SK-N-SH treated with all-trans-retinoic acid at 6 μM for 48 hours (cell line): ENCODE results near the gene DYRK2.
"Not testable (repeated sequence)": the region's sequence is repeated elsewhere in the genome, so short reads cannot be mapped to it uniquely, and the experiment has no call there.

ENCODE experiments used
- ATAC-seq: fragments of 200-7000 bp; cut with Tn5 transposase; 3 replicates; pipeline ENCODE4 v1.9.1; 2020; ENCODE audit warnings: mild to moderate bottlenecking, moderate library complexity
- ARNTL ChIP-seq: fragments of 450-650 bp; formaldehyde crosslinking; IDR thresholded peaks from 2 replicates; pipeline ENCODE4 v1.5.0; 2020; ENCODE audit warnings: low read depth, mild to moderate bottlenecking, moderate library complexity, borderline replicate concordance
- BACH2 ChIP-seq: fragments of 250-450 bp; sonication (Bioruptor Pico); IDR thresholded peaks from 2 replicates; pipeline ENCODE4 v1.9.0; 2021; ENCODE audit warnings: mild to moderate bottlenecking, borderline replicate concordance
- CREB5 ChIP-seq: fragments of 250-450 bp; sonication (Bioruptor Pico); IDR thresholded peaks from 2 replicates; pipeline ENCODE4 v1.5.1; 2020; ENCODE audit warnings: low read depth, mild to moderate bottlenecking, moderate library complexity
- CSDC2 ChIP-seq: fragments of 250-450 bp; sonication (Bioruptor Pico); IDR thresholded peaks from 2 replicates; pipeline ENCODE4 v1.5.0; 2020; ENCODE audit warnings: mild to moderate bottlenecking, moderate library complexity
- CSRNP3 ChIP-seq: fragments of 250-450 bp; sonication (Bioruptor Pico); IDR thresholded peaks from 2 replicates; pipeline ENCODE4 v1.5.1; 2021; ENCODE audit warnings: mild to moderate bottlenecking, moderate library complexity
- ESRRG ChIP-seq: fragments of 250-450 bp; sonication (Bioruptor Pico); IDR thresholded peaks from 2 replicates; pipeline ENCODE4 v1.6.1; 2021; ENCODE audit warnings: mild to moderate bottlenecking
- GLIS3 ChIP-seq: fragments of 250-450 bp; sonication (Bioruptor Pico); IDR thresholded peaks from 2 replicates; pipeline ENCODE4 v1.5.0; 2020; ENCODE audit warnings: mild to moderate bottlenecking, moderate library complexity
- ISL1 ChIP-seq: fragments of 250-450 bp; sonication (Bioruptor Pico); IDR thresholded peaks from 2 replicates; pipeline ENCODE4 v2.1.2; 2022; ENCODE audit warnings: mild to moderate bottlenecking, moderate library complexity
- OSR1 ChIP-seq: fragments of 250-450 bp; sonication (Bioruptor Pico); IDR thresholded peaks from 2 replicates; pipeline ENCODE4 v1.8.0; 2022; ENCODE audit warnings: moderate library complexity, mild to moderate bottlenecking, inconsistent platforms
- PATZ1 ChIP-seq: fragments of 250-450 bp; sonication (Bioruptor Pico); IDR thresholded peaks from 2 replicates; pipeline ENCODE4 v1.8.0; 2020; ENCODE audit warnings: mild to moderate bottlenecking, moderate library complexity, borderline replicate concordance
- POU6F1 ChIP-seq: fragments of 250-450 bp; sonication (Bioruptor Pico); IDR thresholded peaks from 2 replicates; pipeline ENCODE4 v1.8.0; 2021; ENCODE audit warnings: low read depth, mild to moderate bottlenecking, moderate library complexity, borderline replicate concordance
- RARB ChIP-seq: fragments of 250-450 bp; sonication (Bioruptor Pico); IDR thresholded peaks from 2 replicates; pipeline ENCODE4 v1.8.0; 2021; ENCODE audit warnings: mild to moderate bottlenecking, moderate library complexity
- SNAI2 ChIP-seq: fragments of 250-450 bp; sonication (Bioruptor Pico); IDR thresholded peaks from 2 replicates; pipeline ENCODE4 v1.5.0; 2020; ENCODE audit warnings: mild to moderate bottlenecking, moderate library complexity
- TCF4 ChIP-seq: fragments of 250-450 bp; sonication (Bioruptor Pico); IDR thresholded peaks from 2 replicates; pipeline ENCODE4 v1.8.0; 2021; ENCODE audit warnings: mild to moderate bottlenecking, moderate library complexity, borderline replicate concordance
- TOX ChIP-seq: fragments of 250-450 bp; sonication (Bioruptor Pico); IDR thresholded peaks from 2 replicates; pipeline ENCODE4 v1.8.0; 2021; ENCODE audit warnings: mild to moderate bottlenecking, moderate library complexity, borderline replicate concordance
- TSHZ2 ChIP-seq: fragments of 250-450 bp; sonication (Bioruptor Pico); IDR thresholded peaks from 2 replicates; pipeline ENCODE4 v1.5.0; 2020; ENCODE audit warnings: mild to moderate bottlenecking, moderate library complexity
- ZC3H10 ChIP-seq: fragments of 250-450 bp; sonication (Bioruptor Pico); IDR thresholded peaks from 2 replicates; pipeline ENCODE4 v1.5.1; 2021; ENCODE audit warnings: mild to moderate bottlenecking, moderate library complexity
- ZNF565 ChIP-seq: fragments of 450-650 bp; formaldehyde crosslinking; conservative IDR thresholded peaks from 2 replicates; pipeline ENCODE4 v1.5.0; 2020; ENCODE audit warnings: low read depth, mild to moderate bottlenecking, moderate library complexity
- ZNF70 ChIP-seq: fragments of 450-650 bp; formaldehyde crosslinking; IDR thresholded peaks from 2 replicates; pipeline ENCODE4 v1.5.0; 2020; ENCODE audit warnings: mild to moderate bottlenecking, moderate library complexity
- ZNF8 ChIP-seq: fragments of 450-650 bp; formaldehyde crosslinking; IDR thresholded peaks from 2 replicates; pipeline ENCODE4 v1.5.0; 2020; ENCODE audit warnings: mild to moderate bottlenecking, moderate library complexity

Gene DYRK2

GRCh38 chr12:67671892-67672291 is 23.3 kb downstream of the DYRK2 start:
- ATAC-seq: no peak
- TF ChIP-seq OSR1 (CRISPR knock-in tag) (no peak), TCF4 (CRISPR knock-in tag) (no peak), TSHZ2 (CRISPR knock-in tag) (no peak), RARB (CRISPR knock-in tag) (no peak), CSRNP3 (CRISPR knock-in tag) (no peak), CSDC2 (CRISPR knock-in tag) (no peak), ZNF70 (CRISPR knock-in tag) (no peak), BACH2 (CRISPR knock-in tag) (no peak), TOX (CRISPR knock-in tag) (no peak), ZNF8 (CRISPR knock-in tag) (no peak), ZC3H10 (CRISPR knock-in tag) (no peak), CREB5 (no peak), ARNTL (CRISPR knock-in tag) (no peak), ISL1 (CRISPR knock-in tag) (no peak), SNAI2 (CRISPR knock-in tag) (no peak), ZNF565 (CRISPR knock-in tag) (no peak)

GRCh38 chr12:67672507-67672906 is 24.0 kb downstream of the DYRK2 start:
- not testable (repeated sequence) for ATAC-seq

- not testable (repeated sequence) for ATAC-seq
These were observed 25.0 kb downstream of the DYRK2 start for GRCh38 chr12:67673509-67673908.

- ATAC-seq: no peak
- no peak for TF ChIP-seq GLIS3 (CRISPR knock-in tag)
- TF ChIP-seq SNAI2 (CRISPR knock-in tag): no peak
- no peak for TF ChIP-seq CSRNP3 (CRISPR knock-in tag)
- no peak for TF ChIP-seq ZC3H10 (CRISPR knock-in tag)
- TF ChIP-seq TCF4 (CRISPR knock-in tag): no peak
- no peak for TF ChIP-seq ESRRG (CRISPR knock-in tag)
- TF ChIP-seq POU6F1 (CRISPR knock-in tag): no peak
- TF ChIP-seq RARB (CRISPR knock-in tag): no peak
These were observed 25.9 kb downstream of the DYRK2 start for GRCh38 chr12:67674417-67674816.

- no peak for ATAC-seq
- TF ChIP-seq TCF4 (CRISPR knock-in tag): no peak
- TF ChIP-seq ZNF8 (CRISPR knock-in tag): no peak
- TF ChIP-seq ZNF565 (CRISPR knock-in tag): no peak
- no peak for TF ChIP-seq ARNTL (CRISPR knock-in tag)
- TF ChIP-seq SNAI2 (CRISPR knock-in tag): no peak
- no peak for TF ChIP-seq GLIS3 (CRISPR knock-in tag)
- no peak for TF ChIP-seq BACH2 (CRISPR knock-in tag)
- TF ChIP-seq TSHZ2 (CRISPR knock-in tag): no peak
- TF ChIP-seq PATZ1 (CRISPR knock-in tag): no peak
- no peak for TF ChIP-seq ZNF70 (CRISPR knock-in tag)
These were observed 28.1 kb downstream of the DYRK2 start for GRCh38 chr12:67676624-67677023.
